Measurements from ENCODE around the gene MAPKAP1.

Gene MAPKAP1

GRCh38 chr9:125564631-125565030, 142.4 kb downstream of the MAPKAP1 start:
- no peak overlapping the region for H2BK15ac ChIP-seq (replicated peaks; ENCODE audit: low read depth)
- H3K23ac ChIP-seq (ENCODE audit: low read length) = no peak overlapping the region
- no peak overlapping the region for H3K56ac ChIP-seq (ENCODE audit: low read length)
- H2BK120ac ChIP-seq (ENCODE audit: low read depth, low read length) = no peak overlapping the region
- no peaks in the 10 kb centered on the region for H3K79me2 ChIP-seq (ENCODE audit: control insufficient read depth, insufficient read depth, low read length)
- H3K4me3 ChIP-seq (ENCODE audit: low read length) = no peak overlapping the region
- H2BK5ac ChIP-seq (ENCODE audit: low read length) = no peak overlapping the region
- no peak overlapping the region for H2AK5ac ChIP-seq (ENCODE audit: low read length)
- no peak overlapping the region for H3K27ac ChIP-seq (ENCODE audit: low read depth, low read length)
- H3K36me3 ChIP-seq (ENCODE audit: control insufficient read depth, insufficient read depth, low read length) = no peaks in the 10 kb centered on the region
- H3K79me1 ChIP-seq (ENCODE audit: low read length) = no peaks in the 10 kb centered on the region
- H3K18ac ChIP-seq (ENCODE audit: low read length) = no peak overlapping the region
- H3K4me2 ChIP-seq (ENCODE audit: low read length) = no peak overlapping the region
- no peak overlapping the region for H3K4ac ChIP-seq (ENCODE audit: low read depth, low read length)
- H4K8ac ChIP-seq (ENCODE audit: low read depth, low read length) = peak overlapping the region; percentile 39
- no peak for DNase-seq
- H3K9ac ChIP-seq (ENCODE audit: low read length) = no peak overlapping the region
- H4K5ac ChIP-seq (ENCODE audit: low read length) = no peak overlapping the region
- H3K27me3 ChIP-seq (ENCODE audit: insufficient read depth, low read length, poor library complexity) = no peaks in the 10 kb centered on the region
- no peaks in the 10 kb centered on the region for H3K4me1 ChIP-seq (ENCODE audit: control insufficient read depth, low read depth, low read length)
- WGBS (ENCODE audit: extremely low coverage, insufficient coverage, low lambda C conversion rate) = no CpG with 5 or more reads among the region's 4 CpGs

- no peaks in the 10 kb centered on the region for H3K79me2 ChIP-seq (ENCODE audit: control insufficient read depth, insufficient read depth, low read length)
- H3K79me1 ChIP-seq (ENCODE audit: low read length) = no peaks in the 10 kb centered on the region
- no peaks in the 10 kb centered on the region for H3K27me3 ChIP-seq (ENCODE audit: insufficient read depth, low read length, poor library complexity)
- no peak overlapping the region for H3K56ac ChIP-seq (ENCODE audit: low read length)
- H2BK15ac ChIP-seq (replicated peaks; ENCODE audit: low read depth) = no peak overlapping the region
- no peak overlapping the region for H2BK5ac ChIP-seq (ENCODE audit: low read length)
- no peak overlapping the region for H3K27ac ChIP-seq (ENCODE audit: low read depth, low read length)
- no peaks in the 10 kb centered on the region for H3K4me1 ChIP-seq (ENCODE audit: control insufficient read depth, low read depth, low read length)
- no peaks in the 10 kb centered on the region for H3K36me3 ChIP-seq (ENCODE audit: control insufficient read depth, insufficient read depth, low read length)
- no peak overlapping the region for H4K5ac ChIP-seq (ENCODE audit: low read length)
- H2BK120ac ChIP-seq (ENCODE audit: low read depth, low read length) = no peak overlapping the region
- H3K4ac ChIP-seq (ENCODE audit: low read depth, low read length) = no peak overlapping the region
- DNase-seq = no peak
- no peak overlapping the region for H3K23ac ChIP-seq (ENCODE audit: low read length)
- no peak overlapping the region for H3K9ac ChIP-seq (ENCODE audit: low read length)
- no peak overlapping the region for H3K4me3 ChIP-seq (ENCODE audit: low read length)
- no peak overlapping the region for H4K8ac ChIP-seq (ENCODE audit: low read depth, low read length)
- no peak overlapping the region for H3K4me2 ChIP-seq (ENCODE audit: low read length)
- WGBS (ENCODE audit: extremely low coverage, insufficient coverage, low lambda C conversion rate) = no CpG with 5 or more reads among the region's 4 CpGs
- H2AK5ac ChIP-seq (ENCODE audit: low read length) = no peak overlapping the region
- H3K18ac ChIP-seq (ENCODE audit: low read length) = no peak overlapping the region
Measured at GRCh38 chr9:125561509-125562148, 145.4 kb downstream of the MAPKAP1 start.

- Histone ChIP-seq H3K36me3 (ENCODE audit: control insufficient read depth, insufficient read depth, low read length) (no peaks in the 10 kb centered on the region), H2BK15ac (replicated peaks; ENCODE audit: low read depth) (no peak overlapping the region), H3K9ac (ENCODE audit: low read length) (no peak overlapping the region), H2AK5ac (ENCODE audit: low read length) (no peak overlapping the region), H3K23ac (ENCODE audit: low read length) (no peak overlapping the region), H3K18ac (ENCODE audit: low read length) (no peak overlapping the region), H4K5ac (ENCODE audit: low read length) (no peak overlapping the region), H2BK5ac (ENCODE audit: low read length) (no peak overlapping the region), H3K27me3 (ENCODE audit: insufficient read depth, low read length, poor library complexity) (no peaks in the 10 kb centered on the region), H3K56ac (ENCODE audit: low read length) (no peak overlapping the region), H2BK120ac (ENCODE audit: low read depth, low read length) (no peak overlapping the region), H3K4ac (ENCODE audit: low read depth, low read length) (no peak overlapping the region), H3K79me2 (ENCODE audit: control insufficient read depth, insufficient read depth, low read length) (no peaks in the 10 kb centered on the region), H3K79me1 (ENCODE audit: low read length) (no peaks in the 10 kb centered on the region), H4K8ac (ENCODE audit: low read depth, low read length) (no peak overlapping the region), H3K4me2 (ENCODE audit: low read length) (no peak overlapping the region), H3K4me3 (ENCODE audit: low read length) (no peak overlapping the region), H3K27ac (ENCODE audit: low read depth, low read length) (no peak overlapping the region), H3K4me1 (ENCODE audit: control insufficient read depth, low read depth, low read length) (no peaks in the 10 kb centered on the region)
- WGBS (ENCODE audit: extremely low coverage, insufficient coverage, low lambda C conversion rate) = no CpG with 5 or more reads among the region's 2 CpGs
- DNase-seq = no peak
Measured at GRCh38 chr9:125559894-125560293, 147.1 kb downstream of the MAPKAP1 start.

GRCh38 chr9:125559194-125559593, 147.8 kb downstream of the MAPKAP1 start:
- H3K79me1 ChIP-seq (ENCODE audit: low read length) = no peaks in the 10 kb centered on the region
- no peaks in the 10 kb centered on the region for H3K27me3 ChIP-seq (ENCODE audit: insufficient read depth, low read length, poor library complexity)
- no peak overlapping the region for H2BK120ac ChIP-seq (ENCODE audit: low read depth, low read length)
- H3K9ac ChIP-seq (ENCODE audit: low read length) = no peak overlapping the region
- H3K27ac ChIP-seq (ENCODE audit: low read depth, low read length) = no peak overlapping the region
- no peak overlapping the region for H2AK5ac ChIP-seq (ENCODE audit: low read length)
- no peaks in the 10 kb centered on the region for H3K36me3 ChIP-seq (ENCODE audit: control insufficient read depth, insufficient read depth, low read length)
- H3K4me2 ChIP-seq (ENCODE audit: low read length) = no peak overlapping the region
- H3K79me2 ChIP-seq (ENCODE audit: control insufficient read depth, insufficient read depth, low read length) = no peaks in the 10 kb centered on the region
- no peak overlapping the region for H3K56ac ChIP-seq (ENCODE audit: low read length)
- no peak overlapping the region for H3K4ac ChIP-seq (ENCODE audit: low read depth, low read length)
- H4K8ac ChIP-seq (ENCODE audit: low read depth, low read length) = no peak overlapping the region
- no peak overlapping the region for H3K18ac ChIP-seq (ENCODE audit: low read length)
- H2BK15ac ChIP-seq (replicated peaks; ENCODE audit: low read depth) = no peak overlapping the region
- H3K23ac ChIP-seq (ENCODE audit: low read length) = no peak overlapping the region
- no peak for DNase-seq
- WGBS (ENCODE audit: extremely low coverage, insufficient coverage, low lambda C conversion rate) = no CpG with 5 or more reads among the region's 6 CpGs
- no peak overlapping the region for H4K5ac ChIP-seq (ENCODE audit: low read length)
- no peak overlapping the region for H3K4me3 ChIP-seq (ENCODE audit: low read length)
- no peak overlapping the region for H2BK5ac ChIP-seq (ENCODE audit: low read length)
- H3K4me1 ChIP-seq (ENCODE audit: control insufficient read depth, low read depth, low read length) = no peaks in the 10 kb centered on the region

GRCh38 chr9:125558453-125559092, 148.4 kb downstream of the MAPKAP1 start:
- peak overlapping the region; percentile 37 for H3K9ac ChIP-seq (ENCODE audit: low read length)
- no peak overlapping the region for H3K4ac ChIP-seq (ENCODE audit: low read depth, low read length)
- DNase-seq = peak; percentile 89
- H3K79me2 ChIP-seq (ENCODE audit: control insufficient read depth, insufficient read depth, low read length) = no peaks in the 10 kb centered on the region
- no peak overlapping the region for H3K18ac ChIP-seq (ENCODE audit: low read length)
- H3K4me1 ChIP-seq (ENCODE audit: control insufficient read depth, low read depth, low read length) = no peaks in the 10 kb centered on the region
- no peak overlapping the region for H3K23ac ChIP-seq (ENCODE audit: low read length)
- no peak overlapping the region for H2BK5ac ChIP-seq (ENCODE audit: low read length)
- H3K4me3 ChIP-seq (ENCODE audit: low read length) = no peak overlapping the region
- no peak overlapping the region for H2BK15ac ChIP-seq (replicated peaks; ENCODE audit: low read depth)
- H3K36me3 ChIP-seq (ENCODE audit: control insufficient read depth, insufficient read depth, low read length) = no peaks in the 10 kb centered on the region
- no peak overlapping the region for H4K5ac ChIP-seq (ENCODE audit: low read length)
- no peak overlapping the region for H3K56ac ChIP-seq (ENCODE audit: low read length)
- WGBS (ENCODE audit: extremely low coverage, insufficient coverage, low lambda C conversion rate) = no CpG with 5 or more reads among the region's 2 CpGs
- H3K4me2 ChIP-seq (ENCODE audit: low read length) = no peak overlapping the region
- H2BK120ac ChIP-seq (ENCODE audit: low read depth, low read length) = no peak overlapping the region
- no peaks in the 10 kb centered on the region for H3K79me1 ChIP-seq (ENCODE audit: low read length)
- H3K27me3 ChIP-seq (ENCODE audit: insufficient read depth, low read length, poor library complexity) = no peaks in the 10 kb centered on the region
- no peak overlapping the region for H3K27ac ChIP-seq (ENCODE audit: low read depth, low read length)
- H4K8ac ChIP-seq (ENCODE audit: low read depth, low read length) = no peak overlapping the region
- H2AK5ac ChIP-seq (ENCODE audit: low read length) = no peak overlapping the region
